Measurements from ENCODE around the gene GUF1.

GUF1 gene

GRCh38 chr4:44678094-44679041 is at the start of gene GUF1:
Gene GUF1 (plus strand): TSS chr4:44678420. CDS start chr4:44678623, 203 bp downstream.
- DNase-seq (ENCODE audit: low read depth in 1 of 2, low spot score in 1 of 2) = peak; percentile 74 to 82

GRCh38 chr4:44629280-44629866 is 48.8 kb upstream of the GUF1 start:
- DNase-seq (ENCODE audit: low read depth in 1 of 2, low spot score in 1 of 2) = no peak

GRCh38 chr4:44632089-44632488 is 46.1 kb upstream of the GUF1 start:
- DNase-seq (ENCODE audit: low read depth in 1 of 2, low spot score in 1 of 2) = no peak

GRCh38 chr4:44632733-44633132 is 45.5 kb upstream of the GUF1 start:
- no peak for DNase-seq (ENCODE audit: low read depth in 1 of 2, low spot score in 1 of 2)

GRCh38 chr4:44638091-44638490 is 40.1 kb upstream of the GUF1 start:
- no peak for DNase-seq (ENCODE audit: low read depth in 1 of 2, low spot score in 1 of 2)

GRCh38 chr4:44646151-44646550 is 32.1 kb upstream of the GUF1 start:
- DNase-seq (ENCODE audit: low read depth in 1 of 2, low spot score in 1 of 2) = no peak

GRCh38 chr4:44651425-44651824 is 26.8 kb upstream of the GUF1 start, which contains the start of gene YIPF7:
Gene YIPF7 (minus strand): TSS chr4:44651625. CDS start chr4:44650100, 1,525 bp downstream.
- no peak for DNase-seq (ENCODE audit: low read depth in 1 of 2, low spot score in 1 of 2)

- no peak for DNase-seq (ENCODE audit: low read depth in 1 of 2, low spot score in 1 of 2)
Observed at GRCh38 chr4:44652002-44652401, 26.2 kb upstream of the GUF1 start.

- no peak for DNase-seq (ENCODE audit: low read depth in 1 of 2, low spot score in 1 of 2)
Observed at GRCh38 chr4:44660396-44660795, 17.8 kb upstream of the GUF1 start.

GRCh38 chr4:44661940-44662622 is 16.1 kb upstream of the GUF1 start:
- DNase-seq (ENCODE audit: low read depth in 1 of 2, low spot score in 1 of 2) = no peak

GRCh38 chr4:44662623-44663005 is 15.6 kb upstream of the GUF1 start:
- DNase-seq (ENCODE audit: low read depth in 1 of 2, low spot score in 1 of 2) = no peak

- no peak for DNase-seq (ENCODE audit: low read depth in 1 of 2, low spot score in 1 of 2)
Observed at GRCh38 chr4:44663539-44664263, 14.5 kb upstream of the GUF1 start.

GRCh38 chr4:44668526-44668925 is 9.7 kb upstream of the GUF1 start:
- DNase-seq (ENCODE audit: low read depth in 1 of 2, low spot score in 1 of 2) = no peak

GRCh38 chr4:44670506-44671199 is 7.6 kb upstream of the GUF1 start:
- no peak for DNase-seq (ENCODE audit: low read depth in 1 of 2, low spot score in 1 of 2)

- no peak for DNase-seq (ENCODE audit: low read depth in 1 of 2, low spot score in 1 of 2)
Observed at GRCh38 chr4:44671636-44672035, 6.6 kb upstream of the GUF1 start.

- DNase-seq (ENCODE audit: low read depth in 1 of 2, low spot score in 1 of 2) = no peak
Observed at GRCh38 chr4:44674471-44674870, 3.7 kb upstream of the GUF1 start.

- DNase-seq (ENCODE audit: low read depth in 1 of 2, low spot score in 1 of 2) = no peak
Observed at GRCh38 chr4:44675366-44675765, 2.9 kb upstream of the GUF1 start.

GRCh38 chr4:44679060-44679459 is 840 bp downstream of the GUF1 start:
- no peak for DNase-seq (ENCODE audit: low read depth in 1 of 2, low spot score in 1 of 2)

GRCh38 chr4:44684648-44685047 is 6.4 kb downstream of the GUF1 start:
- DNase-seq (ENCODE audit: low read depth in 1 of 2, low spot score in 1 of 2) = no peak

GRCh38 chr4:44700427-44700826 is 22.2 kb downstream of the GUF1 start:
- DNase-seq (ENCODE audit: low read depth in 1 of 2, low spot score in 1 of 2) = no peak

GRCh38 chr4:44701037-44701436 is 22.8 kb downstream of the GUF1 start:
- DNase-seq (ENCODE audit: low read depth in 1 of 2, low spot score in 1 of 2) = no peak
